Uterus (tissue), 4 donors: ENCODE measurements around the gene WDR7. TPM values are rescaled to one million over a fixed set of nuclear protein-coding genes. Genes with fewer than 3 reads are reported as not detected.
"Not testable (repeated sequence)": the region's sequence is repeated elsewhere in the genome, so short reads cannot be mapped to it uniquely, and the experiment has no call there.

ENCODE experiments used
- DNase-seq, 2 donors: peaks; one replicate each; pipeline ENCODE4 v3.0.0-alpha.2; 2019 to 2020
- H3K27ac ChIP-seq, 2 donors: fragments of 200-600 bp; sonication (generic); 1 replicate in 1 of 2; 2 replicates in 1 of 2; pipeline ENCODE4 v1.5.1; 2016 to 2018
- H3K27me3 ChIP-seq, 2 donors: fragments of 200-600 bp; sonication (generic); one replicate each; pipeline ENCODE4 v1.5.1; 2018 to 2019; ENCODE audit warnings: control low read depth in 1 of 2
- H3K36me3 ChIP-seq, 2 donors: fragments of 200-600 bp; sonication (generic); one replicate each; pipeline ENCODE4 v1.5.1; 2019; ENCODE audit warnings: control low read depth in 1 of 2
- H3K4me1 ChIP-seq, 2 donors: fragments of 200-600 bp; sonication (generic); one replicate each; pipeline ENCODE4 v1.5.1; 2018 to 2019; ENCODE audit warnings: control low read depth in 1 of 2
- H3K4me3 ChIP-seq, 2 donors: fragments of 200-600 bp; sonication (generic); 1 replicate in 1 of 2; 2 replicates in 1 of 2; pipeline ENCODE4 v1.5.1; 2018 to 2019; ENCODE audit warnings: mild to moderate bottlenecking in 1 of 2
- H3K9me3 ChIP-seq, 2 donors: fragments of 200-600 bp; sonication (generic); one replicate each; pipeline ENCODE4 v1.5.1; 2019; ENCODE audit warnings: control low read depth in 1 of 2
- CTCF ChIP-seq, 4 experiments: fragments of 200-600 bp in 2 of 4; fragments of 450-650 bp in 2 of 4; sonication (generic) in 2 of 4; IDR thresholded peaks; one replicate each; pipeline ENCODE4 v1.5.1; 2016 to 2019; ENCODE audit warnings: antibody characterized with exemption in 4 of 4, mild to moderate bottlenecking in 2 of 4, moderate library complexity in 1 of 4
- POLR2A ChIP-seq, 2 donors: fragments of 450-650 bp; IDR thresholded peaks; one replicate each; pipeline ENCODE4 v1.6.1; 2016; ENCODE audit warnings: antibody characterized with exemption in 2 of 2, mild to moderate bottlenecking in 1 of 2, moderate library complexity in 1 of 2
- intact Hi-C: fragments of 100-400 bp; cut with DNase I; formaldehyde crosslinking; loops from one replicate; pipeline ENCODE4 v1.15.1; 2023; ENCODE audit warnings: low total_unique reads
- total RNA-seq, 4 donors: library from RNA; depleted of rRNA in 3 of 4; stranded (reverse); fragments of >200 nt in 3 of 4; gene quantifications; one replicate each; pipeline versions ENCODE4 v1.1.0 to v1.2.4, GENCODE V29; 2014 to 2023
- donor health status: DM: yes; HTN: yes; CAD: no.

Gene WDR7
- total RNA-seq, 4 donors from 2014 or later, result 19.2 to 66.2 (median 33.8) TPM

DNA sequence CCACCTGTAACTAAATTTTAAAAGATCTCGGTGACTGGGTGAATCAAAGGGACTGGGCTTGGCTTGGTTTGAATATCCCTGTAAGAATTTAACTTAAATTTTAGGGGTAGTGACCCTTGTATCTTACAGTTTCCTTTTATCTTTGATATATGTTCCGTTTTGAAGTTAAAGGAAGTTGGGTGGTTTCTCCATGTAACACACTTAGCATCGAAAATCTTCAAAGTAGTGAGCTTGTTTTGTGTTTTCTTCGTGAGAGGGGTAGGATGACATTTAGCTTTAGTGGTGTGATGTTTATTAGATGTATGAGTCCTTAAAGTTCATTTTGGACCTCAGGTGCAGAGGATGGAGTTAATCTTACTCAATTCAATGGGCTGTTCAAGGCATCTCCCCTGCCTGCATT is 1.6 kb downstream of the WDR7 start:
- DNase-seq, result no peak
- no peaks in the 10 kb centered on the region for H3K9me3 ChIP-seq
- intact Hi-C loops, result no loop called here
- no peaks in the 10 kb centered on the region for H3K27me3 ChIP-seq
- no peak overlapping the region for H3K4me3 ChIP-seq
- TF ChIP-seq POLR2A (IDR thresholded peaks at IDR 0.05), result no peak
- no peak for TF ChIP-seq CTCF (IDR thresholded peaks at IDR 0.05)
- H3K27ac ChIP-seq, result no peak overlapping the region
- peaks cover 0 to 6% of the 10 kb centered on the region in 2 donors for H3K4me1 ChIP-seq
- no peaks in the 10 kb centered on the region for H3K36me3 ChIP-seq

GRCh38 chr18:56654280-56654679 is 3.1 kb downstream of the WDR7 start:
- H3K4me1 ChIP-seq, H3K9me3 ChIP-seq, H3K36me3 ChIP-seq, H3K4me3 ChIP-seq, H3K27ac ChIP-seq, DNase-seq, intact Hi-C loops, H3K27me3 ChIP-seq: not testable (repeated sequence)

DNA sequence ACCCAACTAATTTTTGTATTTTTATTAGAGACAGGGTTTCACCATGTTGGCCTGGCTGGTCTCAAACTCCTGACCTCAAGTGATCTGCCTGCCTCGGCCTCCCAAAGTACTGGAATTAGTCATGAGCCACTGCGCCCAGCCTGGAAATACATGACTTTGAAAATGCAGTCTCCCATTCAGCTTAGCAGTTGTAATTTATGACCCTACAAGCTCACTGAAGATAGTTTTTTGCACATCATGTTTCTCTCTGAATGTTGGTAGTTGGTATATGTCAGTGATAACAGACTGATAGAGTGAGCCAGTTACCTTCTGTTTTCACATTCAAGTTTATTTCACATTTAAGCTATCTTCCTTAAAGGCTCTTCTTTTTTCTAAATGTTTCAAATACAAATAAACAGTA is 7.1 kb downstream of the WDR7 start:
- H3K4me1 ChIP-seq, result no peaks in the 10 kb centered on the region
- no peaks in the 10 kb centered on the region for H3K36me3 ChIP-seq
- H3K27me3 ChIP-seq, result no peaks in the 10 kb centered on the region
- no peaks in the 10 kb centered on the region for H3K9me3 ChIP-seq
- no peak overlapping the region for H3K27ac ChIP-seq
- no peak overlapping the region for H3K4me3 ChIP-seq
- TF ChIP-seq POLR2A (IDR thresholded peaks at IDR 0.05) (no peak), CTCF (IDR thresholded peaks at IDR 0.05) (no peak)
- intact Hi-C loops, result no loop called here
- no peak for DNase-seq

- DNase-seq, result no peak
- TF ChIP-seq POLR2A (IDR thresholded peaks at IDR 0.05) (no peak), CTCF (IDR thresholded peaks at IDR 0.05) (no peak)
- intact Hi-C loops, result no loop called here
- Histone ChIP-seq H3K27me3 (no peaks in the 10 kb centered on the region), H3K36me3 (no peaks in the 10 kb centered on the region), H3K4me1 (no peaks in the 10 kb centered on the region), H3K9me3 (no peaks in the 10 kb centered on the region), H3K27ac (no peak overlapping the region), H3K4me3 (no peak overlapping the region)
Measured at GRCh38 chr18:56659111-56659510, 8.0 kb downstream of the WDR7 start.

DNA sequence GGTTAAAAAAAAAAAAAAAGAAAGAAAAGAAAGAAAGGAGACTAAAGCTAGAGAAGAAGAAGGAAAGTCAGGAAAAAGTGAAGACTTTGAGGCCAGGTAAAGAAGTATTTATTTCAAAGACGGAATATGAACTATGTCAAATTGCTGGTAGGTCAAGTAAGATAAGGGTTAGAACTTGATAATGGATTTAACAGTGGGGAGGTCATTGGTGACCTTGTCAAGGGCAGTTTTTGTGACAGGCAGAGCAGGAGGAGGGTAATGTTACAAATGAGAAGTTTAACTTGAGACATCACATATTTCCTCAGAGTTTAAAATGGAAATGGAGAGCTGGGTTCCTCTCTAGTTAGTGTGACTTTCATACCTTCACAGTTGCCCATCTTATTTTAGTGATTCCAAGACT is 9.5 kb downstream of the WDR7 start:
- H3K27ac ChIP-seq, result no peak overlapping the region
- TF ChIP-seq CTCF (IDR thresholded peaks at IDR 0.05), result no peak
- H3K36me3 ChIP-seq, result no peaks in the 10 kb centered on the region
- H3K4me1 ChIP-seq, result no peaks in the 10 kb centered on the region
- no peak for DNase-seq
- no peaks in the 10 kb centered on the region for H3K27me3 ChIP-seq
- intact Hi-C loops, result no loop called here
- no peak overlapping the region for H3K4me3 ChIP-seq
- no peaks in the 10 kb centered on the region for H3K9me3 ChIP-seq

- TF ChIP-seq CTCF (IDR thresholded peaks at IDR 0.05), result no peak
- no peak for DNase-seq
- no peaks in the 10 kb centered on the region for H3K36me3 ChIP-seq
- intact Hi-C loops, result no loop called here
- no peak overlapping the region for H3K4me3 ChIP-seq
- no peaks in the 10 kb centered on the region for H3K4me1 ChIP-seq
- H3K27ac ChIP-seq, result no peak overlapping the region
- no peaks in the 10 kb centered on the region for H3K9me3 ChIP-seq
- H3K27me3 ChIP-seq, result no peaks in the 10 kb centered on the region
Measured at GRCh38 chr18:56661360-56662062, 10.4 kb downstream of the WDR7 start.
